Ovary (tissue), 9 donors: ENCODE data around the gene PDXK. TPM values are rescaled to one million over a fixed set of nuclear protein-coding genes. Genes with fewer than 3 reads are reported as not detected.

ENCODE experiments used
- DNase-seq, 5 donors: peaks; one replicate each; pipeline ENCODE4 v3.0.0-alpha.2; 2019 to 2020
- H3K27ac ChIP-seq, 2 donors: fragments of 200-600 bp; one replicate each; pipeline versions ENCODE4 v1.5.1 to v1.8.0; 2019 to 2022
- H3K27me3 ChIP-seq: fragments of 200-600 bp; one replicate; pipeline ENCODE4 v1.8.0; 2022
- H3K36me3 ChIP-seq: fragments of 200-600 bp; sonication (generic); one replicate; pipeline ENCODE4 v1.5.1; 2019
- H3K4me1 ChIP-seq: one replicate; pipeline ENCODE4 v1.8.1; 2013; ENCODE audit warnings: mild to moderate bottlenecking, moderate library complexity; ENCODE audit not compliant: insufficient read depth
- H3K4me3 ChIP-seq: fragments of 200-600 bp; sonication (generic); one replicate; pipeline ENCODE4 v1.5.1; 2017
- H3K9me3 ChIP-seq, 2 donors: fragments of 200-600 bp in 1 of 2; sonication (generic) in 1 of 2; one replicate each; pipeline versions ENCODE4 v1.5.1 to v1.8.1; 2013 to 2019; ENCODE audit warnings: mild to moderate bottlenecking in 1 of 2, moderate library complexity in 1 of 2
- CTCF ChIP-seq, 3 donors: fragments of 450-650 bp in 2 of 3; fragments of 200-600 bp in 1 of 3; IDR thresholded peaks; one replicate each; pipeline versions ENCODE4 v1.5.1 to v1.8.0; 2016 to 2022; ENCODE audit warnings: antibody characterized with exemption in 3 of 3, mild to moderate bottlenecking in 1 of 3
- EP300 ChIP-seq: sonication (generic); formaldehyde crosslinking; IDR thresholded peaks from one replicate; pipeline ENCODE4 v1.6.1; 2017; ENCODE audit warnings: antibody characterized with exemption
- POLR2A ChIP-seq: fragments of 450-650 bp; IDR thresholded peaks from one replicate; pipeline ENCODE4 v1.6.1; 2017; ENCODE audit warnings: antibody characterized with exemption, mild to moderate bottlenecking, moderate library complexity
- WGBS, 3 donors: extraction: QIAGEN DNeasy Blood & Tissue Kit in 1 of 3; methylation state at CpG; one replicate each; pipeline versions ENCODE4 v1.1.5 to v1.1.7; 2013 to 2017; 5-methylcytosine and 5-hydroxymethylcytosine counted together
- intact Hi-C, 4 donors: fragments of 100-400 bp; cut with DNase I; formaldehyde crosslinking; loops; one replicate each; pipeline versions ENCODE4 v1.11.0 to v1.15.1; 2022 to 2023
- polyA plus RNA-seq, 2 donors: library from polyadenylated mRNA; stranded (reverse); fragments of 200-250 nt in 1 of 2; fragments of 350-450 nt in 1 of 2; fragmentation: Illumina TruSeq in 1 of 2; extraction: RNeasy Lipid Tissue Mini Kit (QIAGEN cat#74804) in 1 of 2; gene quantifications; one replicate each; pipeline ENCODE4 v1.2.3, GENCODE V29; 2013 to 2014
- total RNA-seq, 7 donors: library from RNA; depleted of rRNA in 2 of 7; stranded (reverse); fragments of >200 nt in 2 of 7; fragmentation: NEBNext Ultra II Directional in 3 of 7; extraction: Animal tissue kit (Norgen Biotek cat#: 25700) in 3 of 7; gene quantifications; one replicate each; pipeline versions ENCODE4 v1.1.0 to v1.2.4, GENCODE V29; 2016 to 2023
- donor health status: DM: no; HTN: no; CAD: no; lungs with moderate emphysema.
- donor health status: DM: no; HTN: no; CAD: no.
- donor health status: Bipolar disorder and iron deficiency.
- donor health status: DM: yes; HTN: yes; CAD: no.
- donor health status: DM: no; HTN: no; CAD: no.
- donor health status: DM: yes; HTN: yes; CAD: no.

The PDXK gene
- total and polyA plus RNA-seq, 9 donors, result 19.9 to 125 (median 88.6) TPM

- Histone ChIP-seq H3K36me3 (no peaks in the 10 kb centered on the region), H3K9me3 (no peaks in the 10 kb centered on the region), H3K4me1 (peaks cover 9% of the 10 kb centered on the region), H3K4me3 (no peak overlapping the region), H3K27ac (no peak overlapping the region), H3K27me3 (no peaks in the 10 kb centered on the region)
- TF ChIP-seq EP300 (no peak), CTCF (IDR thresholded peaks at IDR 0.05) (no peak), POLR2A (no peak)
- 54 to 70% (median 62%) methylated on average over 29 of the region's 29 CpGs for WGBS, 3 donors
- intact Hi-C loops, result loop anchor here in 1 of 4 donors (5.0 kb wide), 1 partner anchor 370 kb away; no protein-coding TSS in a partner anchor
- DNase-seq, result no peak
These were observed 16.8 kb upstream of the PDXK start for GRCh38 chr21:43701936-43702784.

- no peak overlapping the region for H3K27ac ChIP-seq
- no peak for TF ChIP-seq CTCF (IDR thresholded peaks at IDR 0.05)
- no peak for TF ChIP-seq EP300
- TF ChIP-seq POLR2A, result no peak
- no peaks in the 10 kb centered on the region for H3K36me3 ChIP-seq
- H3K4me3 ChIP-seq, result no peak overlapping the region
- no peaks in the 10 kb centered on the region for H3K27me3 ChIP-seq
- peaks cover 9% of the 10 kb centered on the region for H3K4me1 ChIP-seq
- 17 to 52% (median 31%) methylated on average over 12 of the region's 12 CpGs for WGBS, 3 donors
- DNase-seq, result no peak
- intact Hi-C loops, result loop anchor here in 1 of 4 donors (5.0 kb wide), 1 partner anchor 370 kb away; no protein-coding TSS in a partner anchor
- H3K9me3 ChIP-seq, result no peaks in the 10 kb centered on the region
These were observed 16.2 kb upstream of the PDXK start for GRCh38 chr21:43702785-43703034.

GRCh38 chr21:43703035-43703880 lies 15.7 kb upstream of the PDXK start:
- intact Hi-C loops, result loop anchor here in 1 of 4 donors (5.0 kb wide), 1 partner anchor 371 kb away; no protein-coding TSS in a partner anchor
- H3K27me3 ChIP-seq, result no peaks in the 10 kb centered on the region
- H3K4me1 ChIP-seq, result peaks cover 9% of the 10 kb centered on the region
- H3K27ac ChIP-seq, result no peak overlapping the region
- TF ChIP-seq CTCF (IDR thresholded peaks at IDR 0.05) (no peak), EP300 (no peak), POLR2A (no peak)
- H3K9me3 ChIP-seq, result no peaks in the 10 kb centered on the region
- 35 to 41% (median 38%) methylated on average over 28 to 29 of the region's 29 CpGs for WGBS, 3 donors
- H3K4me3 ChIP-seq, result no peak overlapping the region
- peak in 2 of 5 donors; percentile 33 to 59 for DNase-seq
- H3K36me3 ChIP-seq, result no peaks in the 10 kb centered on the region

GRCh38 chr21:43707462-43707861 lies 11.5 kb upstream of the PDXK start:
- Histone ChIP-seq H3K4me1 (peaks cover 6% of the 10 kb centered on the region), H3K9me3 (no peaks in the 10 kb centered on the region), H3K27me3 (no peaks in the 10 kb centered on the region), H3K4me3 (no peak overlapping the region), H3K27ac (no peak overlapping the region), H3K36me3 (no peaks in the 10 kb centered on the region)
- intact Hi-C loops, result no loop called here
- WGBS, 3 donors, result 77 to 87% (median 78%) methylated on average over 9 of the region's 9 CpGs
- TF ChIP-seq EP300 (no peak), POLR2A (no peak), CTCF (IDR thresholded peaks at IDR 0.05) (no peak)
- DNase-seq, result no peak
